Measurements from ENCODE around the gene TMEM52.
A peak's percentile ranks its signal among the peaks of the same experiment; 100 is the strongest.

TMEM52 gene

GRCh38 chr1:1926346-1926811 lies 7.3 kb upstream of the TMEM52 start:
- DNase-seq, result no peak

GRCh38 chr1:1925437-1926345 lies 6.6 kb upstream of the TMEM52 start:
- no peak for DNase-seq

GRCh38 chr1:1924849-1925248 lies 5.8 kb upstream of the TMEM52 start:
- DNase-seq, result no peak

- no peak for DNase-seq
These were observed 5.3 kb upstream of the TMEM52 start for GRCh38 chr1:1924386-1924785.

GRCh38 chr1:1922956-1923833 lies 4.1 kb upstream of the TMEM52 start:
- no peak for DNase-seq

GRCh38 chr1:1922702-1922955 lies 3.5 kb upstream of the TMEM52 start:
- no peak for DNase-seq

GRCh38 chr1:1921901-1922701 lies 3.0 kb upstream of the TMEM52 start:
- no peak for DNase-seq

GRCh38 chr1:1921459-1921862 lies 2.4 kb upstream of the TMEM52 start:
- no peak for DNase-seq

- DNase-seq, result no peak
These were observed 1.8 kb upstream of the TMEM52 start for GRCh38 chr1:1920608-1921458.

GRCh38 chr1:1920057-1920607 lies 1.1 kb upstream of the TMEM52 start:
- no peak for DNase-seq

GRCh38 chr1:1919304-1920056 lies 401 bp upstream of the TMEM52 start:
- DNase-seq, result peak; percentile 79

GRCh38 chr1:1917995-1918900 lies 831 bp downstream of the TMEM52 start:
- no peak for DNase-seq

- no peak for DNase-seq
These were observed 1.6 kb downstream of the TMEM52 start for GRCh38 chr1:1917304-1917976.

- no peak for DNase-seq
These were observed 2.2 kb downstream of the TMEM52 start for GRCh38 chr1:1916851-1917251.

GRCh38 chr1:1915911-1916840 lies 2.9 kb downstream of the TMEM52 start:
- DNase-seq, result no peak

GRCh38 chr1:1914971-1915692 lies 3.9 kb downstream of the TMEM52 start, which contains the start of gene CALML6:
Gene CALML6, plus strand, starts transcription at chr1:1915260. Its CDS starts 21 bp downstream, at chr1:1915281.
- no peak for DNase-seq

Data from KG1 (cell line).